ENCODE measurements around the gene STAT4.

STAT4 gene

DNA sequence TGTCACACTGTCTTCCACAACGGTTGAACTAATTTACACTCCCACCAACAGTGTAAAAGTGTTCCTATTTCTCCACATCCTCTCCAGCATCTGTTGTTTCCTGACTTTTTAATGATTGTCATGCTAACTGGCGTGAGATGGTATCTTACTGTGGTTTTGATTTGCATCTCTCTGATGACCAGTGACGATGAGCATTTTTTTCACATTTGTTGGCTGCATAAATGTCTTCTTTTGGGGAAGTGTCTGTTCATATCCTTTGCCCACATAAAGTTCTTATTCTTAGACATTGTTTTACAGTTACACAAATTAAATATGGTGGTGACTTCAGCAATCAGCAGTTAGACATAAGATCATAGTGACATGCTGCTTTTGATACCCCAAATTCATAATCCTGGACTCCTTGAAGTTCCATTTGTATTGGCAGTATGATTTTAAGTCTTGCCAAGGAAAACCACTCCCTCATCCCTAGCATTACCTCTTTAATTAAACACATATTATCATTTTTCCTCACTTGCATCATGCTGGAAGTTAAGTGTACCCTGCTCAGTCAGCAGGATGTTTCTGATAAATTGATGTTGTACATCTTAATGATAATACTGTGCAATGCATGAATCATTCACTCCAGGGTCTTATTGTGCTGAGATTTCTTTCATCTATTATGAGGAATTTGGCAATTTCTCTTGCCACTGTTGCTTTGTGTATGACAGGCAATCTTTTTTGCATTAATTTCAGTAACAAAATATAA, 69.2 kb downstream of the STAT4 start:
- Histone ChIP-seq H3K4me3 (ENCODE audit: low read depth, low read length) (no peak overlapping the region), H3K9me3 (ENCODE audit: control insufficient read depth, insufficient read depth, low read depth, low read length) (no peaks in the 10 kb centered on the region), H3K27ac (ENCODE audit: extremely low read depth, low read depth, low read length) (no peak overlapping the region), H3K4me1 (ENCODE audit: control insufficient read depth, insufficient read depth, low read length) (no peaks in the 10 kb centered on the region), H3K36me3 (ENCODE audit: control insufficient read depth in 2 of 2, insufficient read depth in 1 of 2, low read length in 2 of 2) (no peaks in the 10 kb centered on the region)
- ChIA-PET CTCF (no interaction called here), POLR2A (no interaction called here)
- TF ChIP-seq ZNF214 (tag by site-specific recombination; IDR thresholded peaks at IDR 0.05; ENCODE audit: borderline replicate concordance): no peak
- no peak for TF ChIP-seq ZSCAN30 (tag by site-specific recombination; IDR thresholded peaks at IDR 0.05)
- no peak for TF ChIP-seq ZNF341 (tag by site-specific recombination; IDR thresholded peaks at IDR 0.05; ENCODE audit: low read depth)
- TF ChIP-seq ZNF354C (tag by site-specific recombination; IDR thresholded peaks at IDR 0.05; ENCODE audit: borderline replicate concordance, low read depth): no peak
- TF ChIP-seq ZNF169 (tag by site-specific recombination; IDR thresholded peaks at IDR 0.05): no peak
- no peak for TF ChIP-seq ZNF184 (tag by site-specific recombination; IDR thresholded peaks at IDR 0.05)
- TF ChIP-seq ZNF146 (tag by site-specific recombination; IDR thresholded peaks at IDR 0.05): no peak
- TF ChIP-seq ZNF138 (tag by site-specific recombination; IDR thresholded peaks at IDR 0.05; ENCODE audit: borderline replicate concordance): no peak
- no peak for TF ChIP-seq ZXDB (tag by site-specific recombination; IDR thresholded peaks at IDR 0.05)
- no peak for TF ChIP-seq ZNF658 (tag by site-specific recombination; IDR thresholded peaks at IDR 0.05)
- TF ChIP-seq ELK4 (IDR thresholded peaks at IDR 0.05; ENCODE audit: borderline replicate concordance, low read depth, low read length): no peak

DNA sequence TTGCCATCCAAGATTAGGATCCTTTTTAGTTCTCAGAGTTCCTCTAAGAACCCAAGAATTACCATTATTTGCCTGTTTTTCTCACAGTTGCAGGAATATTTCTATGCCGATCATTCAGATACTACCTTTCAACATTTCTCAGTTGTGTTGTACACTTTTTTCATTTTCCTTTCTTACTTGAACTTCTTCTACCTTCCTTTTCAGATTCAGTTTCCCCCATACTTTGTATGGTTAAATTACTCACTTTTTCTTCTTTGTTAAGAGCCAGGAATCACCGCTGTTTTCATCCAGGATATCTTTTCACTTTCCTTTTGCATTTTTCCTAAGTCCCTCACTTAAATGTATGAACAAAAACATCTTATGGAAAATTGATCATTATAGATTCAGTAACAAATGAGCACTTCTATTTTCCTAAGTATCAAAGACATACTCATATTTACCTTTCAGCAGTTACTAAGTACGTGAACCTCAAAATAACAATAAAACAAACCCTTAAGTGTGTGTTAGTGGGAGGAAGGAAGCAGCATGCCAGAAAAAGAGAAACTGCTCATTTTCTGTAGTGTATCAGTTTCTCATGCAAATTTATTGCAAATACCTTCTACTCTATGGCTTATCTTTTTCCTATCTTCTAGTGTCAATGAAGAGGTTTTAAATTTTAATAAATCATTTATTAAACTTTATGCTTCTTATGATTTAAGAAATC, 72.5 kb downstream of the STAT4 start:
- no peak overlapping the region for H3K4me3 ChIP-seq (ENCODE audit: low read depth, low read length)
- POLR2A ChIA-PET: no interaction called here

GRCh38 chr2:191070276-191070675, 80.5 kb downstream of the STAT4 start:
- peaks cover 11% of the 10 kb centered on the region; the same call in 1 of the 2 replicates for H3K4me1 ChIP-seq (ENCODE audit: control insufficient read depth, insufficient read depth, low read length)
- no peak for TF ChIP-seq ZNF157 (tag by site-specific recombination; IDR thresholded peaks at IDR 0.05)
- POLR2A ChIA-PET: no interaction called here
- H3K36me3 ChIP-seq (ENCODE audit: control insufficient read depth in 2 of 2, insufficient read depth in 1 of 2, low read length in 2 of 2): no peaks in the 10 kb centered on the region
- no peak overlapping the region for H3K4me3 ChIP-seq (ENCODE audit: low read depth, low read length)
- CTCF ChIA-PET: interaction anchor here (0.7 to 0.8 kb wide), 3 partner anchors 16 to 1318 kb away, joined by 3 to 4 read pairs (median 3); no protein-coding TSS in a partner anchor
- no peaks in the 10 kb centered on the region for H3K9me3 ChIP-seq (ENCODE audit: control insufficient read depth, insufficient read depth, low read depth, low read length)
- no peak overlapping the region for H3K27ac ChIP-seq (ENCODE audit: extremely low read depth, low read depth, low read length)

More for the DNA sequence above, 72.5 kb downstream of the STAT4 start:
- TF ChIP-seq ZNF184 (tag by site-specific recombination; IDR thresholded peaks at IDR 0.05) (no peak), ZNF157 (tag by site-specific recombination; IDR thresholded peaks at IDR 0.05) (no peak), ZNF626 (tag by site-specific recombination; IDR thresholded peaks at IDR 0.05) (no peak), PRDM1 (tag by site-specific recombination; IDR thresholded peaks at IDR 0.05) (0 out of 2 replicates have a peak, but pooled peaks have one; percentile 45)
- TF ChIP-seq, protein P1, sequence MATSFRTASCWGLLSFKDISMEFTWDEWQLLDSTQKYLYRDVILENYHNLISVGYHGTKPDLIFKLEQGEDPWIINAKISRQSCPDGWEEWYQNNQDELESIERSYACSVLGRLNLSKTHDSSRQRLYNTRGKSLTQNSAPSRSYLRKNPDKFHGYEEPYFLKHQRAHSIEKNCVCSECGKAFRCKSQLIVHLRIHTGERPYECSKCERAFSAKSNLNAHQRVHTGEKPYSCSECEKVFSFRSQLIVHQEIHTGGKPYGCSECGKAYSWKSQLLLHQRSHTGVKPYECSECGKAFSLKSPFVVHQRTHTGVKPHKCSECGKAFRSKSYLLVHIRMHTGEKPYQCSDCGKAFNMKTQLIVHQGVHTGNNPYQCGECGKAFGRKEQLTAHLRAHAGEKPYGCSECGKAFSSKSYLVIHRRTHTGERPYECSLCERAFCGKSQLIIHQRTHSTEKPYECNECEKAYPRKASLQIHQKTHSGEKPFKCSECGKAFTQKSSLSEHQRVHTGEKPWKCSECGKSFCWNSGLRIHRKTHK (tag by site-specific recombination; IDR thresholded peaks at IDR 0.05): no peak
- Histone ChIP-seq H3K27ac (ENCODE audit: extremely low read depth, low read depth, low read length) (no peak overlapping the region), H3K9me3 (ENCODE audit: control insufficient read depth, insufficient read depth, low read depth, low read length) (no peaks in the 10 kb centered on the region), H3K36me3 (ENCODE audit: control insufficient read depth in 2 of 2, insufficient read depth in 1 of 2, low read length in 2 of 2) (no peaks in the 10 kb centered on the region), H3K4me1 (ENCODE audit: control insufficient read depth, insufficient read depth, low read length) (no peaks in the 10 kb centered on the region)
- CTCF ChIA-PET: interaction anchor here (0.7 to 1.5 kb wide), 4 partner anchors 16 to 105 kb away, joined by 3 to 4 read pairs (median 4); no protein-coding TSS in a partner anchor

Measured in HEK293 (cell line).